ENCODE results near the gene SRRM2. TPM values are rescaled to one million over a fixed set of nuclear protein-coding genes. Genes with fewer than 3 reads are reported as not detected.

SRRM2 gene
- total and polyA plus RNA-seq, 2 experiments from 2014 or later: 321 to 592 TPM

GRCh38 chr16:2811703-2812471 is 59.4 kb downstream of the SRRM2 start:
- TF ChIP-seq, protein P1, sequence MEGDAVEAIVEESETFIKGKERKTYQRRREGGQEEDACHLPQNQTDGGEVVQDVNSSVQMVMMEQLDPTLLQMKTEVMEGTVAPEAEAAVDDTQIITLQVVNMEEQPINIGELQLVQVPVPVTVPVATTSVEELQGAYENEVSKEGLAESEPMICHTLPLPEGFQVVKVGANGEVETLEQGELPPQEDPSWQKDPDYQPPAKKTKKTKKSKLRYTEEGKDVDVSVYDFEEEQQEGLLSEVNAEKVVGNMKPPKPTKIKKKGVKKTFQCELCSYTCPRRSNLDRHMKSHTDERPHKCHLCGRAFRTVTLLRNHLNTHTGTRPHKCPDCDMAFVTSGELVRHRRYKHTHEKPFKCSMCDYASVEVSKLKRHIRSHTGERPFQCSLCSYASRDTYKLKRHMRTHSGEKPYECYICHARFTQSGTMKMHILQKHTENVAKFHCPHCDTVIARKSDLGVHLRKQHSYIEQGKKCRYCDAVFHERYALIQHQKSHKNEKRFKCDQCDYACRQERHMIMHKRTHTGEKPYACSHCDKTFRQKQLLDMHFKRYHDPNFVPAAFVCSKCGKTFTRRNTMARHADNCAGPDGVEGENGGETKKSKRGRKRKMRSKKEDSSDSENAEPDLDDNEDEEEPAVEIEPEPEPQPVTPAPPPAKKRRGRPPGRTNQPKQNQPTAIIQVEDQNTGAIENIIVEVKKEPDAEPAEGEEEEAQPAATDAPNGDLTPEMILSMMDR (IDR thresholded peaks at IDR 0.05; ENCODE audit: low read depth, low read length): no peak
- H3K27me3 ChIP-seq: no peaks in the 10 kb centered on the region
- no peaks in the 10 kb centered on the region for H3K4me1 ChIP-seq (ENCODE audit: low read depth)
- H3K4me3 ChIP-seq: no peak overlapping the region
- no peaks in the 10 kb centered on the region for H3K36me3 ChIP-seq
- no peaks in the 10 kb centered on the region for H3K9me3 ChIP-seq (ENCODE audit: low read depth)
- H3K27ac ChIP-seq: no peak overlapping the region
- no peak for DNase-seq (ENCODE audit: low read depth in 1 of 2, low spot score in 1 of 2)

DNA sequence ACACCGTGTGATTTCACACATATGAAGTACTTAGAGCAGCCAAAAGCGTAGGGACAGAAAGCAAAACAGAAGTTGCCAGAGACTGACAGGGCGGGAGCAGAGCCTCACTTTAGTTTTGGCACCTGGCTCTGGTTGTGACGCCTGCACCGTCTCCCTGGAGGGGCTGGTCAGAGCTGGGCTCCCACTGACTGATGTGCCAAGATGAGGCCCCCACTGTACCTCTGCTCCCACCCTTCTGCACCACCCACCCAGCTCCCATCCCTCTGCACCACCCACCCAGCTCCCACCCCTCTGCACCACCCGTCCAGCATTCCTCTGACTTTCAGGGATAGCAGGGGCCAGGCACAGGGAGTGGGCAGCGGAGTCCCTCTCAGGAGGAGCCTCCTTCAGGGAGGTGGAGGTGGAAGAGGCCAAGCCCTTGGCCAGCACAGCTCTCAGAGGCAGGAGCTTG is 61.4 kb downstream of the SRRM2 start:
- TF ChIP-seq, protein P1 (IDR thresholded peaks at IDR 0.05; ENCODE audit: low read depth, low read length): no peak
- H3K27me3 ChIP-seq: no peaks in the 10 kb centered on the region
- no peak overlapping the region for H3K4me3 ChIP-seq
- no peaks in the 10 kb centered on the region for H3K4me1 ChIP-seq (ENCODE audit: low read depth)
- H3K9me3 ChIP-seq (ENCODE audit: low read depth): no peaks in the 10 kb centered on the region
- no peak for DNase-seq (ENCODE audit: low read depth in 1 of 2, low spot score in 1 of 2)
- H3K27ac ChIP-seq: no peak overlapping the region
- H3K36me3 ChIP-seq: no peaks in the 10 kb centered on the region

DNA sequence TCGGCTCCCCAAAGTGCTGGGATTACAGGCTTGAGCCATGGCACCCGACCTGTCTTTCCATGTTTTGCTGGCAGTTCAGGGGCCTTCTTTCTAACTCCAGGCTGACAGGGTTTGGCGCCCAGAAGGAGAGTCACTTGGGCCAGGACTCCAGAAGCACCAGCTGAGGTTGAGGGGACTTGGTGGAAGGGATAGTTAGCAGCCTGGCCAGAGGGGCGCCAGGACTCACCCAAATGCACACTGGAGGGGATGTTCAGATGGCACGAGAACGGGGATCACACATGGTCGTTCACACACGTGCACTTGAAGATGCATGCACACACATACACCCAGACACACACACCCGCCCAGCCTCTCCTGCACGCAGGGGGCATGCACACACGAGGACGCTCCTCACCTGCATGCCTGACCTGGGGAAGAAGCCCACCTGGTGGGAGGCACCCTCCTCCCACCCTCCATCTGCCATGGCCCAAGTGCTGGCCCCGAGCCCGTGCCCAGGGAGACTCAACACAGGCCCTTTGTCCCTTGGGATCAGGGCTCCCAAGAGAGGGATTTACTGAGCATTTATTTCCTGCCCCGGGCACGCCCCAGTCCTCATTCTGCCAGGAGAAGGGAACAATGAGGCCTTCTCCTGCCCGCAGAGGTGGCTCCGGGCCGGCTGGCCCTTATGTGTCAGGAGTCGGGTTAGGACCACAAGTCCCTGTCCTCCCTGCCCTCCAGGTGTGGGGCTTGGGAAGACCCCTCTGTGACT is 62.3 kb downstream of the SRRM2 start:
- DNase-seq (ENCODE audit: low read depth in 1 of 2, low spot score in 1 of 2): no peak
- Histone ChIP-seq H3K27me3 (no peaks in the 10 kb centered on the region), H3K9me3 (ENCODE audit: low read depth) (no peaks in the 10 kb centered on the region), H3K27ac (no peak overlapping the region), H3K36me3 (no peaks in the 10 kb centered on the region), H3K4me3 (no peak overlapping the region), H3K4me1 (ENCODE audit: low read depth) (no peaks in the 10 kb centered on the region)
- TF ChIP-seq, protein P1 (IDR thresholded peaks at IDR 0.05; ENCODE audit: low read depth, low read length): no peak

DNA sequence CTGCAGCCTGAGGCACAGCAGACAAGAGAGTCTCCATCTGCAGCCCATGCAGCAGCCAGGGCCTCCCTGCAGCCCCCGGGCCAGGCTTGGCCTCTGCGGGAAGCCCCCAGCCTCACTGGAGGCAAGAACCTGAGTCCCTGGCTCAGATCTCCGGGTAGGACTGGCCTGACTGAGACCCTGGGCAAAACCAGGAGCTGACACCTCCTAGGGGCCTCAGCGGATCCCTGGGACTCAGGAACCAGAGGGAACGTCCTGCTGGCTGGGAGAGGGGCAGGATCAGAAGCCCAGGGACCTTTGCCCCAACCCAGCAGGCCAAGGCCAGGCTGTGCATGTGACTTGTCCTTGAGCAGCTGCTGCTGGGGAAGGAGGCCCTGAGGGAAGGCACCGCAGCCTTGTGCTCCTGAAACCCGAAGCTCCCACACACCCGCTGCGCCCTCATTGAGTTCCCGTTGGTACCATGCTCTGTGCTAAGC is 62.9 kb downstream of the SRRM2 start:
- H3K36me3 ChIP-seq: no peaks in the 10 kb centered on the region
- no peak overlapping the region for H3K27ac ChIP-seq
- H3K4me1 ChIP-seq (ENCODE audit: low read depth): no peaks in the 10 kb centered on the region
- H3K4me3 ChIP-seq: no peak overlapping the region
- TF ChIP-seq, protein P1 (IDR thresholded peaks at IDR 0.05; ENCODE audit: low read depth, low read length): no peak
- no peaks in the 10 kb centered on the region for H3K9me3 ChIP-seq (ENCODE audit: low read depth)
- H3K27me3 ChIP-seq: no peaks in the 10 kb centered on the region
- no peak for DNase-seq (ENCODE audit: low read depth in 1 of 2, low spot score in 1 of 2)

DNA sequence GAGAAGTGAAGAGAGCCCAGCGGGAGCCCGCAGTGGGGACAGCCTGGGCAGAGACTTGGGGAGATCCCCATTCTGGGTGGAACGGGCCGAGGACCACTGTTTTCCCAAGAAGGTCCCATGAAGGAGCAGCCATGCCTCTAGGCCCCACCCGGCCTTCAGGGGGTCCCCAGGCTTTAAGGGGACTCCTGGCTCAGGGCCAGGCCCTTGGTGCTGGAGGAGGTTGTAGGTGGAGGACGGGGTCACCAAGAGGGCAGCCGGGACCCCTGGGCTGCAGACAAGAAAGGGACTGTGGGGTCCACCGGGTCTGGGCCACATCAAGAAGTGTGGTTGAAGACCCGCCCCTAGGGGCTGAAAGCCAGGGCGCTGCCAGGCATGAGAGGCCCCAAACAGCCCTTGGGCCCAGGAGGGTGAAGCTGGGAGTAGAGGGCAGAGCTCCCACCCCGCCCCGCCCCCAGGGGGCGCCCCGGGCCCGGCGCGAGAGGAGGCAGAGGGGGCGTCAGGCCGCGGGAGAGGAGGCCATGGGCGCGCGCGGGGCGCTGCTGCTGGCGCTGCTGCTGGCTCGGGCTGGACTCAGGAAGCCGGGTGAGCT is 64.4 kb downstream of the SRRM2 start, which contains the start of gene PRSS21:
TSS of gene PRSS21 (plus strand) at position 487 of the 589 bp plus-strand sequence. CDS start at position 519, 32 bp downstream.
- Histone ChIP-seq H3K4me1 (ENCODE audit: low read depth) (no peaks in the 10 kb centered on the region), H3K27ac (no peak within 1 kb of the TSS), H3K36me3 (no peaks in the 10 kb centered on the region), H3K4me3 (no peak within 1 kb of the TSS), H3K27me3 (no peaks in the 10 kb centered on the region), H3K9me3 (ENCODE audit: low read depth) (no peaks in the 10 kb centered on the region)
- no peak for DNase-seq (ENCODE audit: low read depth in 1 of 2, low spot score in 1 of 2)
- TF ChIP-seq, protein P1 (IDR thresholded peaks at IDR 0.05; ENCODE audit: low read depth, low read length): no peak
